ENCODE data around the gene ALG14.

GRCh38 chr1:95119273-95119672 is 46.5 kb upstream of the ALG14 start:
- TF ChIP-seq, protein P1, sequence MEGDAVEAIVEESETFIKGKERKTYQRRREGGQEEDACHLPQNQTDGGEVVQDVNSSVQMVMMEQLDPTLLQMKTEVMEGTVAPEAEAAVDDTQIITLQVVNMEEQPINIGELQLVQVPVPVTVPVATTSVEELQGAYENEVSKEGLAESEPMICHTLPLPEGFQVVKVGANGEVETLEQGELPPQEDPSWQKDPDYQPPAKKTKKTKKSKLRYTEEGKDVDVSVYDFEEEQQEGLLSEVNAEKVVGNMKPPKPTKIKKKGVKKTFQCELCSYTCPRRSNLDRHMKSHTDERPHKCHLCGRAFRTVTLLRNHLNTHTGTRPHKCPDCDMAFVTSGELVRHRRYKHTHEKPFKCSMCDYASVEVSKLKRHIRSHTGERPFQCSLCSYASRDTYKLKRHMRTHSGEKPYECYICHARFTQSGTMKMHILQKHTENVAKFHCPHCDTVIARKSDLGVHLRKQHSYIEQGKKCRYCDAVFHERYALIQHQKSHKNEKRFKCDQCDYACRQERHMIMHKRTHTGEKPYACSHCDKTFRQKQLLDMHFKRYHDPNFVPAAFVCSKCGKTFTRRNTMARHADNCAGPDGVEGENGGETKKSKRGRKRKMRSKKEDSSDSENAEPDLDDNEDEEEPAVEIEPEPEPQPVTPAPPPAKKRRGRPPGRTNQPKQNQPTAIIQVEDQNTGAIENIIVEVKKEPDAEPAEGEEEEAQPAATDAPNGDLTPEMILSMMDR (IDR thresholded peaks at IDR 0.05; ENCODE audit: insufficient read depth, low read length) = no peak
- TF ChIP-seq GABPA (IDR thresholded peaks at IDR 0.05; ENCODE audit: low read depth) (no peak), POLR2AphosphoS5 (IDR thresholded peaks at IDR 0.05; ENCODE audit: low read depth) (no peak), REST (IDR thresholded peaks at IDR 0.05; ENCODE audit: insufficient replicate concordance, low read depth) (no peak)
